ENCODE data around the gene XPNPEP2.

GRCh38 chrX:129747533-129747932 lies 8.8 kb downstream of the XPNPEP2 start:
- TF ChIP-seq CTCF (IDR thresholded peaks at IDR 0.05; ENCODE audit: low read depth, low read length, missing input control) (no peak), RAD21 (IDR thresholded peaks at IDR 0.05) (no peak), TAF1 (conservative IDR thresholded peaks at IDR 0.05) (no peak), REST (IDR thresholded peaks at IDR 0.05) (no peak), JUND (IDR thresholded peaks at IDR 0.05) (no peak), HNF4A (conservative IDR thresholded peaks at IDR 0.05) (no peak), FOXA1 (IDR thresholded peaks at IDR 0.05) (no peak), MAX (IDR thresholded peaks at IDR 0.05) (no peak), GABPA (IDR thresholded peaks at IDR 0.05 in 1 of 2, conservative IDR thresholded peaks at IDR 0.05 in 1 of 2) (no peak), ATF3 (IDR thresholded peaks at IDR 0.05) (no peak)

All from liver (tissue), 3 donors.